ENCODE results near the gene TFR2.

DNA sequence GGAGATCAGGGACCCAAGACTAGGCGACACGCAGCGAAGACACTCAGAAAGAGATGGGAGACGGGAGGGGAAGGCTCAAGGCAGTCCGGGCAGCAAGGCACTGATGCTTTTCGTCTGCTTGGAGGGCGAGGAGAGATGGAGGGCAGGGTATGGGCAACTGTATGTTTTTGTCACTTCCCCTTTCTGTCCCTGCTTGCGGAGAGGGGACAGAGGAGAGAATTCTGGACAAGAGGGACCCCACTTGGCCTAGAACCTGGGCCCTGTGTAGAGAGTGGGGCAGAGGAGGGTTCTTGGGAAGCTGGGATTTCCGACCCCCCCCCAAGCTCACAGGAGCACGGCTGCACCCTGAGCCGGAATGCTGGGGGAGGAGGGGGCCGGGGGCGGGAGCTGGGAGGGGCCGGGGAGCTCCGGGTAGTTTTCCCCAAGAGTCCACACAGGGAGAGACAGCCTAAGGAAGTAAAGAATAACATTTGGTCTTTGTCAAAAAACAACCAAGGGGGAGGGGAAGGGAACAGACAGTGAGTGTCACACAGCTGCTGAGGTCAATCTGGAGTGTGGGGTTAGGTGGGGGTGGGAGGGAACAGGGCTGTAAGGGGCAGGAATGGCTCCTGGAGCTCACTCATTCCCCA, 57.2 kb downstream of the TFR2 start:
- no peak for TF ChIP-seq CTCF (IDR thresholded peaks at IDR 0.05; ENCODE audit: low read length)
- no peak for TF ChIP-seq EZH2 (IDR thresholded peaks at IDR 0.05; ENCODE audit: borderline replicate concordance, low read length)

Measured in OCI-LY1 (cell line).